ENCODE data around the gene ALG14.

Gene ALG14

DNA sequence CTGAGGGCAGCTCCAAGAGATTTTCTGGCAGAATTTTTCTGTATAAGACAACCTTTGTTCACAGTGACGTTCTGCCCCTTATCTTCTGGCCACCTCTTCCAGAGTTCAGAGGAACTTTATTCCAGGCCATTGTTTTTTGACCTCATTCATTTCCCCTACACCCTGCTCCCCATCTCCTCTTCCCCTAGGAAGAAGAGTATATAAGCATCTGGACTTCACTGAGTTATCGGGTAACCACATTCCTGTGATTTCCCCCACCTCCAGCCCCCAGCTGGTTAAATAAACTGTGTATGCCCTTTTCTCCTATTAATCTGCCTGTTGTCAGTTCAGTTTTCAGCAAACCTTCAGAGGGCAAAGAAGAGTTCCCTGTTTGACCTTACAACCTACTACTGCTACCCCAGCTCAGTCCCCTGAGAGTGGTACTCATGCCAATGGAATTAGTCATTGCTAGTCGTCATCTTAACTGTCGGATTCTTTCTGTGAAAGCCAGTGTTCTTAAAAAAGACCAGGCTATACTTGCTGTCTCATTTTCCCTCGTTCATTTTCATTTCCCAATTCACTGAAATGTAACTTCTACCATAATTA lies 14.3 kb upstream of the ALG14 start:
- FAIRE-seq, result no peak
- TF ChIP-seq, protein P1, sequence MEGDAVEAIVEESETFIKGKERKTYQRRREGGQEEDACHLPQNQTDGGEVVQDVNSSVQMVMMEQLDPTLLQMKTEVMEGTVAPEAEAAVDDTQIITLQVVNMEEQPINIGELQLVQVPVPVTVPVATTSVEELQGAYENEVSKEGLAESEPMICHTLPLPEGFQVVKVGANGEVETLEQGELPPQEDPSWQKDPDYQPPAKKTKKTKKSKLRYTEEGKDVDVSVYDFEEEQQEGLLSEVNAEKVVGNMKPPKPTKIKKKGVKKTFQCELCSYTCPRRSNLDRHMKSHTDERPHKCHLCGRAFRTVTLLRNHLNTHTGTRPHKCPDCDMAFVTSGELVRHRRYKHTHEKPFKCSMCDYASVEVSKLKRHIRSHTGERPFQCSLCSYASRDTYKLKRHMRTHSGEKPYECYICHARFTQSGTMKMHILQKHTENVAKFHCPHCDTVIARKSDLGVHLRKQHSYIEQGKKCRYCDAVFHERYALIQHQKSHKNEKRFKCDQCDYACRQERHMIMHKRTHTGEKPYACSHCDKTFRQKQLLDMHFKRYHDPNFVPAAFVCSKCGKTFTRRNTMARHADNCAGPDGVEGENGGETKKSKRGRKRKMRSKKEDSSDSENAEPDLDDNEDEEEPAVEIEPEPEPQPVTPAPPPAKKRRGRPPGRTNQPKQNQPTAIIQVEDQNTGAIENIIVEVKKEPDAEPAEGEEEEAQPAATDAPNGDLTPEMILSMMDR (IDR thresholded peaks at IDR 0.05; ENCODE audit: insufficient read depth, missing control alignments), result no peak

DNA sequence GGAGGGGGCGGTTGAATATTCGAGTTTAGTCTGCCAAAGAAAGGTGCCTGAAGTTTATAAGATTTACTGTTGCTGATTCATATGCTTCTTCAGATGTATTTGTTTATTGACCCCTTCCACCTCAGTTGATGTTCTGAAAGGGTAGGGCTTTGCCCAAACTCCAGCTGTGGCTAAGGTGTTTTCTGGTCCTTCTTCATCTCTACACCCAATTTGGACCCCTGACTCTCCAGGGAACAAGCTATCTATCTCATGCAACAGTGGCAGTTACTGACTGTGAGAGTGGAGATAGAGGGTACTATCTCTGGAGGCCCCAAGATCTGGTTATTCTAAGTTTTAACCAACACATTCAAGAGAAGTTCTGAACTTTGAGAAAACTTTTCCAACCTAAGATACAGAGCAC lies 12.6 kb upstream of the ALG14 start:
- TF ChIP-seq, protein P1 (IDR thresholded peaks at IDR 0.05; ENCODE audit: insufficient read depth, missing control alignments), result no peak
- DNase-seq (ENCODE audit: insufficient read length, low spot score) (no peak), FAIRE-seq (no peak)

More for the DNA sequence above, 14.3 kb upstream of the ALG14 start:
- no peak for DNase-seq (ENCODE audit: insufficient read length, low spot score)

DNA sequence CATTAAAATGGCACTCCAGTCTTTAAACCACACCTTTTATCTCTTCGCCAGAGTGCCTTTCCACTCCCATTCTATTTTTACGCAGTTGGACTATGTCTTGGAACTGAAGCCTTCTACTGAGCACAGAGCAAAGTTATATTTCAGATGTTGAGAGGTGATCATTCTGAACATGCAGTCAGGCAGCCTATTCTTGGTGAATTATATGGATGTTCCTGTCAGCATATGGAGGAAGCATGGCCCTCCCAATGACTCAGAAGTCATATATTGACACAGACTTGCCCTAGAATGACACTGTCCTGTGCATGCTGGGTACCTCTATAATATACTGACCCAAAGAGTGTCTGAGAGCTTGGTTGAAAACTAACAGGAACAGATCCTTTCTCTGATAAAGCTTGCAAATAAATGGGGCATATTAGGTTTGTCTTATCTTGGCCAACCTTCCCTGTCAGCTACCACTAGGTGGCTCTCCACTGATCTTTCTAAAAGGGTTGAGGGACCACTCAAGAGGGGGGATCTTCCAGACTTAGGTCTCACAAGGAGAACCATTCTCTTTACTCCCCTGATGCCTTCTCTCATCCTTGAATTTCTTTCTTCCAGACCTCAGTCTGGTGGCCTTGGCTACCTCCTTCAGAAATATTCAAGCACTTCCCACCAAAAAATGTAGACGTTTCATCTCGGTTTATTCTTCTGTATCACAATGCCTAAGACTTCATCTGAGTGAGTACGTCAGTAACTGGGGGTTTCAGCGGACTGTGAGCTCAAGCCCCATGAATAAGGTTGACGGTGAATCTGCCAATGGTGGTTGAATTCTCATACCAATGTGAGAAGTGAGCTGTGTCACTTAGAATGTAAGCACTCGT lies 11.8 kb upstream of the ALG14 start:
- peak; percentile 46 for FAIRE-seq
- peak; percentile 26 for DNase-seq (ENCODE audit: insufficient read length, low spot score)
- TF ChIP-seq, protein P1 (IDR thresholded peaks at IDR 0.05; ENCODE audit: insufficient read depth, missing control alignments), result peak; percentile 77

DNA sequence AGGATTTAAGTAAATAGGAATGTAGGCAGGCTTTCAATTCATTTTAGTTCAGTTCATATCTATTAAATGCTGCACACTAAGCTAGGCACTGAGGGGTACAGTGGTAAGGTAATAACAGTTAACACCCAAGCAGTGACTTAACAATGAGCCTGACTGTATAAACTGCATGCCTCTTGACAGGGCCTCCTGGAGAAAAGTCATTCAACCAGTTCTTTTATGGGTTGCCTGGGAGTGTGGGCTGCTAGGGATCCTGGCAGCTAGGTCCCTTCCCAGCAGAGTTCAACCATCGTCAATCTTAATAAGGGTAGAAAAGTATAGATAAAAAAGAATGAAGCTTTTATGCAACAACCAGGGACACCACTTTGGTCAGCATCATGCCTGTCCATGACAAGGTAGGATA lies 8.1 kb upstream of the ALG14 start:
- FAIRE-seq, result no peak
- TF ChIP-seq, protein P1 (IDR thresholded peaks at IDR 0.05; ENCODE audit: insufficient read depth, missing control alignments), result no peak
- DNase-seq (ENCODE audit: insufficient read length, low spot score), result no peak

DNA sequence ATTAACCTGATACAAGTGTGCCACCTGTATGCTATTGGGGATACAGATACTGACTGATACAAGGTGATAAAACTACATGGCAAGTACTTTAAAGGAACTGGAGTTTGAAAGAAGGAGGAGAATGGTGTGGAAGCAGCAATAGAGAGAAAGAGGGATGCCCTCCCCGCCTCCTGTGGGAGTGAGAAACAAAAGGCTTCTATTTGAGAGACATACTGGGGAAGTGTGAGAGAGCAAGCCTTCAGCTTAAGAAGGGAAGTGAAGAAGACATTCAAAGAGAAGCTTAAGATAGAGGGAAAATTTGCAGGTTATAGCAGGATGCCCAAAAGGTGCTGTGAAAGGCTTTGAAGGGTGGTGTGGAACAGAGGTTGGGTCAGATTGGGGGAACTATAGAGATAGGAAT lies 7.7 kb upstream of the ALG14 start:
- DNase-seq (ENCODE audit: insufficient read length, low spot score), result no peak
- FAIRE-seq, result no peak

DNA sequence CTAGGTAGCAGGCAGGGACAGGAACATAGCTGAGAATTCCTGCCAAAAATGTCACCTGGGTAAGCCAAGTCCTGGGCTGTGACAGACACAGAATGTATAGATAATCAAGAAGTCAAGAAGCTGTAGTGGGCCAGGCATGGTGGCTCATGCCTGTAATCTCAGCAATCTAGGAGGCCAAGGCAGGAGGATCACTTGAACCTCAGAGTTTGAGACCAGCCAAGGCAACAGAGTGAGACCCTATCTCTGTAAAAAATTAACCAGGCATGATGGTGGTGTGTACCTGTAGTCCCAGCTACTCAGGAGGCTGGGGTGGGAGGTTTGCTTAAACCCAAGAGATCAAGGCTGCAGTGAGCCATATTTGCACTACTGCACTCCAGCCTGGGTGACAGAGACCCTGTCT lies 3.3 kb upstream of the ALG14 start:
- FAIRE-seq, result no peak
- DNase-seq (ENCODE audit: insufficient read length, low spot score), result no peak
- TF ChIP-seq, protein P1 (IDR thresholded peaks at IDR 0.05; ENCODE audit: insufficient read depth, missing control alignments), result no peak

More for the DNA sequence above, 7.7 kb upstream of the ALG14 start:
- TF ChIP-seq, protein P1 (IDR thresholded peaks at IDR 0.05; ENCODE audit: insufficient read depth, missing control alignments), result no peak

DNA sequence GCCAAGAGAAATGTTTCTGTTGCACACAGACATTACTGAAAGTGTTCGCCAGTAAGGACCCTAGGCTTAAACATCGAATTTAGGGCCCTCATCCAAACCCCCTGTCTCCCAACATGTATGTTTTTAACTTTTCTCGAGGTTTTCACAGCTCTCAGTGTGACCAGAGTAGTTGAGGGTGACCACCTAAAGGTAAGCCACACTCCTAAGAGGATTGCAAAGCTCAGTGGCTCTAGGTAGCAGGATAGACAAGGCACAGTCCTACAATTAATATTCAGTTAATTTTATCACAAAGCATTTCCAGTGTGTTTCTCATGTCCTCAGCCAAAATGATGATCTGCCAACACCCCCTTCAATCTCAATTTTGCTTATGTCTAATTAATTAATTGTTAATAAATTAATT lies 695 bp upstream of the ALG14 start:
- DNase-seq (ENCODE audit: insufficient read length, low spot score) (no peak), FAIRE-seq (no peak)
- TF ChIP-seq, protein P1 (IDR thresholded peaks at IDR 0.05; ENCODE audit: insufficient read depth, missing control alignments), result no peak

Measured in D721Med (cell line).